NK-92 treated with Interleukin-12 subunit alpha and Interleukin-12 subunit beta, amount 100 ng/mL, for 24 hours (cell line): ENCODE results near the gene BOLA1.
"Not testable (repeated sequence)": the region's sequence is repeated elsewhere in the genome, so short reads cannot be mapped to it uniquely, and the experiment has no call there.

Source experiments
- DNase-seq: peaks from one replicate; lab custom pipeline; 2025; lab: John Stamatoyannopoulos, UW

BOLA1 gene

GRCh38 chr1:149887196-149887455, 12.2 kb upstream of the BOLA1 start:
- DNase-seq, result not testable (repeated sequence)

DNA sequence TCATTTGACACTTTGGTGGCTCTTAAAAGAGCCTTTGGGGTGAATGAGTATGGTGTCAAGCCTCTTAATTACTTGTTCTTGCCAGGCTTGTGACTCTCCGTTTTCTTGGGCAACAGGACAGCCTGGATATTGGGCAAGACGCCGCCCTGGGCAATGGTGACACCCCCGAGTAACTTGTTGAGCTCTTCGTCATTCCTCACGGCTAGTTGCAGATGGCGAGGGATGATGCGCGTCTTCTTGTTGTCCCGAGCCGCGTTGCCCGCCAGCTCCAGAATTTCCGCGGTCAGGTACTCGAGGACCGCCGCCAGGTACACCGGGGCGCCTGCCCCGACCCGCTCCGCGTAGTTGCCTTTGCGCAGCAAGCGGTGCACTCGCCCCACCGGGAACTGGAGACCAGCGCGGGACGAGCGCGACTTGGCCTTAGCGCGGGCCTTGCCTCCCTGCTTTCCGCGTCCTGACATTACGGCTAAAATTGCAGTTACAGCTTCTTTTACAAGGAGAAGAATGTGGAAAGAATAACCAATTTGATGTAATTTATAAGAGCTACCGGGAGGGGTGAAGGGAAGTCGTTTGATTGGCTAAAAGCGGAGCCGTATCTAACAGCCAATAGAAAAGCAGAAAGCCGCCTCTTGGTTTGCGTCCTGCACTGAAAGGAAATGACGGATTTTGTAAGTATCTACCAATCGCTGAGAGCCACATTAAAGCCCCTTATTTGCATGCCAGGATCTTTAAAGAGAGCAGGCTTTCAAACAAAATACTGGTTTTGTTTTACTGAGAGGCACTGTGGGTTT, 11.7 kb upstream of the BOLA1 start:
- DNase-seq, result peak; percentile 80

DNA sequence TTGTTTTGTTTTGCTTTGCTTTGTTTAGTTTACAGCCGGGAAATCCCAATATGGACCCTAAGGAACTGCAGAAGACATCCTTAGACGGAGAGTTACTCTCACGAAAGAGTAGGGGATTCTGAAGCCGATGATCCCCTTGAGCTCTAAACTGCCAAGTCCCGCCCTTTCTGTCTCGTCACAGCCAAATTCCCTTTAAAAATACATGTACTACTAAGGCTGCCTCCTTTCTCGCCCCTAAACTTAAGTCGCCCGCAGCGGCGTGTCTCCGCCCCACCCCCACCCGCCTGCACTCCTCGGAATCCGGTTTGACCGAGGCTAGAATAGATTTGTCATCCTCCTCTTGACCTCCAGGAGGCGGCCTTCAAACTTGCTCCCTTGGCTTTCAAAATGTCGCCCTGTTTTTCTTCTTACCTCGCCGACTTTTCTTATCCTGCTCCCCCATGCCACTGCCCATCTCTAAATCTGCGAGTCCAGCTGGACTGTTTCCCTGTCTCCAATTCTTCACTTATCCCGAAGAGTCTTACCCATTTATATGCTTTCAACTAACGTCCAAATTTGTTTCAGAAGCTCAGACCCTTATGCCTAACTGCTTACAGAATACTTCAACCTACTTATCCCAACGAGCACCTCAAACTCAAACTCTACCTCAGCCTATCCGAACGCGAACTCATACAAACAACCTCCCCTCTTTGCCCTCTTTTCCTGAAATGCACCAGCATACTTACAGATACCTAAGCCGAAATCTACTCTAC, 10.9 kb upstream of the BOLA1 start:
- DNase-seq, result peak; percentile 84

- no peak for DNase-seq
Measured at GRCh38 chr1:149888999-149889289, 10.4 kb upstream of the BOLA1 start.

DNA sequence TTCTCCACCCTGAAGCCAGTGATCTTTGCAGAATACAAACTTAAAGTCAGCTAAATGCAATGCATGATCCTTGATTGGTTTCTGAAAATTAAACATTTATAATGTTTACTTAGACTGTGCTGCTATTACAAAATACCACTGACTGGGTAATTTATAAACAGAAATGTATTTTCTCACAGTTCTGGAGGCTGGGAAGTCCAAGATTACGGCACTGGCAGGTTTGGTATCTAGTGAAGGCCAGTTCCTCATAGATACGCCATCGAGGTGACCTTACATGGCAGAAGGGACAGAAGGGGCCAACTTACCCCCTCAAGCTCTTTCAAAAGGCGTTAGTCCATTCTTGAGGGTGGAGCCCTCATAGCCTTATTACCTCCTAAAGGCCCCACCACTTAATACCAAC, 2.8 kb upstream of the BOLA1 start:
- DNase-seq, result no peak

- DNase-seq, result no peak
Measured at GRCh38 chr1:149903836-149904491, 4.6 kb downstream of the BOLA1 start.

GRCh38 chr1:149906570-149907075, 7.3 kb downstream of the BOLA1 start:
- DNase-seq, result no peak

DNA sequence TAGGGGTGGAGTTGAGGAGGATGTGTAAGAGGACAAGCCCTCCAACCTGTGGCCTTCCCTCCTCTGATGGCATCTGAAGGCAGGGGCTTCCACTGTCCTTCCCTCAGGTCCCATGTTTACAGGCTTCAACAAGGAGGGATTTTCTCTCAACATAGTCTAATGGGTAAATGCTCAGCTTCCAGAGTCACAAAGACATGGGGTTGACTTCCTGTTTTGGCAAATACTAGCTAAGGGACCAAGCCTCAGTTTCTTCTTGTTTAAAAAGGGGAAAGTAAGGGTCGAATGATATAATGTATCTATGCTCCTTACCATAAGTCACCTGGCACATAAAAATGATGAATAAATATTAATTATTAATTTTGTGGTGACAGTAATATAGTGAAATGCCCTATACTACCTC, 15.2 kb downstream of the BOLA1 start:
- no peak for DNase-seq

DNA sequence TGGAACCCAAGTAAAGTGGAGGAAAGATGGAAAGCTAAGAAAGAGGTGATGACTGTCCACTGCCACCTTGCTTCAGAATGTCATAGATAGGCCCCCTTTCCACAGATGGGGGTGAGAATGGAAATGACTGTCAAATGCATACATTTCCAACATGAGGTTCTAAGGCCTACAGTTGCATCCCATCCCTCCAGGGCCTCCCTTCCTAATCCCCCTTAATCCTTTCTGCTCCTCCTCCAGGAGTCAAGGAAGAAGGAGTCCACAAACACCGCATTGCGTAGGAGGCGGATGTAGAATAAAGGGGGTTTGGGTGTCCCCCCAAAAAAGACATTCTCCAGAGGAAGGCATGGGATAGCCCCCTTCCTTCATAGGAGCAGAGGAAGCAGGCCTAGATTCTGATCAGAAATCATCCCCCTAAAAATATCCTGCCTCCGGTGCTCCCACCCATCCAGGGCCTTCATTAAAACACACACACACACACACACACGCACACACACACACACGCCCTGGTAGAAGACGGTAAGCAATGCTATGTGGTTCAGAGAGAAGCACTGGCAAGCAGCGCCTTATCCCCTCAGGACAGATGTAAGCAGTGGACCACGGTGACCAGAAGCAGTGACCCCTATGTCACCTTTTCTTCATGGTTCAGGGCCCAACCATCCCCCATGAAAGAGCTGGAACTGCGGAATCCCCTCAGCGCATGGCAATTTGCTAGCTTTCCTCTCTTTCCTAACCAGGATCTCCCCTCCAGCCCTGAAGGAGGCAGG, 16.2 kb downstream of the BOLA1 start:
- DNase-seq, result no peak

- DNase-seq, result no peak
Measured at GRCh38 chr1:149916193-149916897, 17.0 kb downstream of the BOLA1 start.

GRCh38 chr1:149916898-149917252, 17.5 kb downstream of the BOLA1 start:
- DNase-seq, result no peak

DNA sequence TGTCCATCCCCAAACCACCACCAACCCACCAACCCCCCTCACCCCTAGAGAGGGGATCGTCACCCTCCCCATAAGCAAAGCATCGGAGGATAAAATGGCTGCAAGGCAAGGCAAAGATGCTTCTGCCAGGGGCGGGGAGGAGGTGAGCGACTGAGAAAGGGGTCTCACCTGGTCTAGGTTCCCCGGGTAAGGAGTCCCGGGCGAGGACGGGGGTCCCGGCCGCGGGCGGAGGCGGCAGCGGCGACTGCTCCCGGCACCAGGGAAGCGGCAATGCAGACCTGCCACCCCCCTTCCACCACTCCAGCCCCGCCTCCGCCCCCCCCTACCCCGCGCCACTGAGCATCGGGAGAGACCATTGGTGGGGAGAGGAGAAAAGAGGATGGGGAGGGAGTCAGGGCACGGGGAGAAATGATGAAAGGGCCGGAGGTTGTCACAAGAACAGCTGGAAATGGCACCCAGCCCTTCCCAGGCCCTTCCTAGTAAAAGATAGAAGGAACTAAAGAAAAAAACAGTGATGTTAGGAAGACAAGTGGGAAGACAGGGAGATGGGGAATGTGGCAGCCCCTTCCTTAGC, 18.3 kb downstream of the BOLA1 start, which contains the start of gene SV2A:
Gene SV2A, minus strand, starts transcription at position 274 of the 574 bp plus-strand sequence. CDS start 4,004 bp downstream, outside the sequence.
- peak; percentile 55 for DNase-seq

- DNase-seq, result no peak
Measured at GRCh38 chr1:149923626-149924025, 24.3 kb downstream of the BOLA1 start.

DNA sequence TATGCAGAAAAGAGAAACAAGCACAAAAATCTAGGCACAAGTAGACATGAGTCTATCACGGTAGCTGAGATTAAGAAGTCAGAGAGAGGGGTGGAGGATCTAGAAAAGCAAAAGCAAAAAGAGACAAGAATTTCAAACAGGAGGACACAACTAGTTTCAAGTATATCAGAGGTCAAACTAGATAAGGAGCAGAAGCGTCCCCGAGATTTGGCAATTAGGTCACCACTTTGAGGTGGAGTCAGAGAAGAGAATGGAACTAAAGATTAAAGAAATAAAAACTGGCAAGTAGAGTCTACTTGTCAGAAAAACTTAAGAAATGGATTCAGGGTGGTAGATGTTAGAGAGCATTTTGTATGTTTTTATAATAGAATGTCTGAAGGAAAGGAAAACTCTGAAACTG, 26.0 kb downstream of the BOLA1 start:
- DNase-seq, result no peak

GRCh38 chr1:149925751-149926150, 26.4 kb downstream of the BOLA1 start:
- no peak for DNase-seq

DNA sequence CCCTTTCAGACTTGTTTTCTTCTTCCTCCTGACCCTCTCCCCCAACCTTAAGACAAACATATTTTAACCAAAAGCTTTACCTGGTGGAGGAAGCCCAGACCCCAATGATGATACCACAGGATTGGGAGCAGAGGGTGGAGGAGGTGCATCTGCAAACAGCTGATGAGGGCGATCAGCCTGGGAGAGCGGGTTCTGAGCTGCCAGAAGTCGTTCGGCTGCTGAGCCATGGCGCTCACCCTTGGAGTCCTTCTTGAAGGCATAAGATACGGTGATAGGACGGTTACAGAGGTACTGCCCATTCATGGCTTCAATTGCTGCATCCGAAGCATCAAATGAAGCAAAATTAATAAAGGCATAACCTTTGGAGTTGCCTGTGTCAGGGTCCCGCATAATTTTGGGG, 26.9 kb downstream of the BOLA1 start:
- DNase-seq, result no peak

DNA sequence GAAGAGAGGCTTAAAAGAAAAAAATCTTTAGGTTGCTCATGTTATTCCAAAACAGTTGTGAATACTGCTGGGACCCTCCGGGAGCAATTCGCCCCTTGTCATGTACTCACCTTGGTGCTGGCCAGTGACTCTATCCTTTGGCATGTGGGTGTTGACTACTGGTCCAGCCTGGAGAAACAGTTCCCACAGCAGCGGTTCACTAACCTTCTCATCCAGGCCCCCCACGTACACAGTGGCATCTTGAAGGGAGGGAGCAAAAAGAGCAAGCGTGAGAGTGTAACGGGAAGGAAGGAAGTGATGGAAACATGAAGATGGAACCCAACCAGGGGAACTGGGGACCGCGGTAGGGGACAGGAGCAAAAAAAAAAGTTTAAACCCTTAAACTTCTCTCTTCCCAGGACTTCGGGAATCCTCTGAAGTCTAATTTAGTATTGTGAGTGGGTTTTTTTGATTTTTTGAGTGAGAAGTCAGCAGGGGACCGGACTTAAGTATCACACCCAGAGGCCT, 27.7 kb downstream of the BOLA1 start:
- DNase-seq, result no peak

DNA sequence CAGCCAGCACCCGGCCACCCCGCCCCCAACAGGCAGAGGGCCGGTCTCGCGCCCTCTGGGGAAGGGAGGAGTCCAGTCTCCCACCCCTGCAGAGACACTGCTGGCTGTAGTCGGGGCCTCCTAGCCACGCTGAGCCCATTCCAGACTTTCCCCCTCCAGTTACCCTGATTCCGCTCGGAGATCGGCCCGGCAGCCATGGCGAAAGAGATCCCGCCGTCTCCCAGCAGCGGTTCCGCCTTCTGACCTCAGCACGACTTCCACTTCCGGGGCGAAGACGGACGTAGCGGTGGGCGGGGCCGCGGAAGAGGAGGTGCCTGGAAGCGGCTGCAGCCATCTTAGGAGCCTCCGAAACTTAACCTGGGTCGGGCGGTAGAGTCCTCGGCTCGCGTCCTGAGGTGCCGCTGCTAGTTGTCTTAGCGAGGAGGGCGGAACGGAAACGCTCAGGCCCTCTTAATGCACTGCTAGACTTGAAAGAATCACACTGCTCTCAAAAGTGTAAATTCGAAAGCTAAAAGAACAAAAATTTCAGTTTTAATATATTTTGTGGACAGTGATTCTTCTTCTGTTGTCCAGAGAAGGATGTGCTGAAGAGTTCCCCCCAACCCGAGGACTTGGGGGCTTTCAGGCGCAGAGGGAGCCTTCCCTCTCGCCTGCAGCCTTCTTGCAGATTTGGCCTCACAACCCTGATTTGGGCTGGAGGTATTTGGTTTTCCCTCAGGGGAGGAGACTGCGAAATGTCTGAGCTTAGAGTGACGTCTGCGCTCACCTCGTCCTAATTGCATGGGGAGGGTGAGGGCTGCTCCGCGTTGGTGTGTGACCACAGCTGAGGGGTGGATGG, 28.4 kb downstream of the BOLA1 start, which contains the start of gene SF3B4:
Gene SF3B4, minus strand, starts transcription at position 241 of the 838 bp plus-strand sequence. Its CDS starts 44 bp downstream, at position 197.
- peak; percentile 86 for DNase-seq

GRCh38 chr1:149928401-149928724, 29.0 kb downstream of the BOLA1 start:
- no peak for DNase-seq

DNA sequence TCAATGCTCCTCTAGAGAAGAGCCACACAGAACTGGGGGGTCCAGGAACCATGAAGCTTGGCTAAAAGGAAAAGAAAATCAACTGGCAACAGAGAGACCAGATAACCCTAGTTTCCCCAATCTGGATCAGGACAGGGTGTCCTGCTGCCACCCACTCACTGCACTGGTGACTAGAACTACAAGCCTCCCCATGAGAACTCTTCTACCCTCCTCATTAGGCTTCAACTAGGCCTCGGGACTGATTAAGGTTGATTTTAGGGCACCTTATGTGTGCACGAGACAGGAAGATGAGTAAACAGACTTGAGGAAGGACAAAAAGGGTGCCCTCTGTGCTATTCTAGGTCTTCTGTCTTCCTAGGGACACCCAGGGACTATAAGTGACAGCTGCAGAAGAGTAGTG, 30.5 kb downstream of the BOLA1 start:
- DNase-seq, result no peak
